GM12878 (cell line): ENCODE results near the gene MRPL28. TPM values are rescaled to one million over a fixed set of nuclear protein-coding genes. Genes with fewer than 3 reads are reported as not detected.
A peak's percentile ranks its signal among the peaks of the same experiment; 100 is the strongest.

ENCODE experiments used
- ATF3 ChIP-seq: IDR thresholded peaks from 2 replicates; pipeline ENCODE4 v1.6.1; 2011; ENCODE audit warnings: low read depth, mild to moderate bottlenecking, low read length, moderate library complexity, borderline replicate concordance; ENCODE audit errors: extremely low read depth
- BMI1 ChIP-seq: fragments of 450-650 bp; IDR thresholded peaks from 2 replicates; pipeline ENCODE4 v1.6.1; 2016; ENCODE audit warnings: mild to moderate bottlenecking, moderate library complexity, borderline replicate concordance
- CHD2 ChIP-seq: IDR thresholded peaks from 2 replicates; pipeline ENCODE4 v1.6.1; 2011; ENCODE audit warnings: low read depth, low read length, improper control_type of control experiment, borderline replicate concordance
- E2F4 ChIP-seq: IDR thresholded peaks from 2 replicates; pipeline ENCODE4 v1.6.1; 2012; ENCODE audit warnings: low read depth, low read length, improper control_type of control experiment
- E2F8 ChIP-seq: fragments of 450-650 bp; IDR thresholded peaks from 2 replicates; pipeline ENCODE4 v1.6.1; 2018; ENCODE audit warnings: mild to moderate bottlenecking, low read depth, moderate library complexity; ENCODE audit not compliant: partially characterized antibody
- HDAC2 ChIP-seq: fragments of 200-600 bp; sonication (generic); IDR thresholded peaks from 2 replicates; pipeline ENCODE4 v1.6.1; 2017
- HDGF ChIP-seq: fragments of 450-650 bp; IDR thresholded peaks from 2 replicates; pipeline ENCODE4 v1.6.1; 2016; ENCODE audit warnings: antibody characterized with exemption
- NR2F1 ChIP-seq: fragments of 450-650 bp; conservative IDR thresholded peaks from 2 replicates; pipeline ENCODE4 v1.6.1; 2017; ENCODE audit warnings: mild to moderate bottlenecking
- NRF1 ChIP-seq: conservative IDR thresholded peaks from 2 replicates; pipeline ENCODE4 v1.6.1; 2011; ENCODE audit warnings: mild to moderate bottlenecking, low read depth, low read length, improper control_type of control experiment
- POLR2AphosphoS2 ChIP-seq: IDR thresholded peaks from 2 replicates; pipeline ENCODE4 v1.6.1; 2011; ENCODE audit warnings: low read depth, mild to moderate bottlenecking, low read length, improper control_type of control experiment, moderate library complexity
- RAD51 ChIP-seq: fragments of 450-650 bp; IDR thresholded peaks from 2 replicates; pipeline ENCODE4 v1.6.1; 2016; ENCODE audit warnings: moderate library complexity, mild to moderate bottlenecking, inconsistent platforms
- RELB ChIP-seq: fragments of 450-650 bp; IDR thresholded peaks from 2 replicates; pipeline ENCODE4 v1.6.1; 2017; ENCODE audit warnings: low read depth, mild to moderate bottlenecking, moderate library complexity
- SKIL ChIP-seq: fragments of 450-650 bp; IDR thresholded peaks from 2 replicates; pipeline ENCODE4 v1.6.1; 2017; ENCODE audit warnings: mild to moderate bottlenecking, low read depth, inconsistent platforms; ENCODE audit not compliant: poor library complexity, severe bottlenecking
- SMAD1 ChIP-seq: fragments of 450-650 bp; IDR thresholded peaks from 2 replicates; pipeline ENCODE4 v1.6.1; 2018; ENCODE audit warnings: mild to moderate bottlenecking, low read depth; ENCODE audit not compliant: partially characterized antibody
- SUPT20H ChIP-seq: IDR thresholded peaks from 2 replicates; pipeline ENCODE4 v1.6.1; 2011; ENCODE audit warnings: low read depth, mild to moderate bottlenecking, low read length, moderate library complexity, borderline replicate concordance; ENCODE audit not compliant: control insufficient read depth
- SUZ12 ChIP-seq: fragments of 200-600 bp; sonication (generic); IDR thresholded peaks from one replicate; pipeline ENCODE4 v1.6.1; 2018; ENCODE audit warnings: antibody characterized with exemption, mild to moderate bottlenecking; ENCODE audit not compliant: unreplicated experiment
- ZBED1 ChIP-seq: IDR thresholded peaks from 2 replicates; pipeline ENCODE4 v1.6.1; 2016; ENCODE audit warnings: borderline replicate concordance
- ZBTB33 ChIP-seq: fragments of 450-650 bp; IDR thresholded peaks from 2 replicates; pipeline ENCODE4 v1.6.1; 2017; ENCODE audit warnings: mild to moderate bottlenecking
- polyA plus RNA-seq, 11 experiments: library from polyadenylated mRNA; depleted of rRNA in 4 of 11; unstranded in 6 of 11; stranded (reverse) in 5 of 11; fragments of >200 nt; fragmentation: Nextera tagmentation in 4 of 11; fragmentation: Illumina TruSeq in 1 of 11; extraction: Ambion mirVana in 4 of 11; extraction: Trizol in 1 of 11; gene quantifications; 1 replicate in 1 of 11; 2 replicates in 10 of 11; pipeline versions ENCODE4 v1.2.1 to v1.2.3, GENCODE V29; 2011 to 2016; ENCODE audit warnings: inconsistent platforms in 2 of 11, missing spikeins in 2 of 11, low read depth in 1 of 11
- total RNA-seq, 4 experiments: library from RNA; depleted of rRNA in 3 of 4; stranded (reverse); fragments of >200 nt in 3 of 4; fragmentation: Illumina TruSeq in 1 of 4; extraction: Trizol in 1 of 4; gene quantifications; 2 replicates each; pipeline versions ENCODE4 v1.2.1 to v1.2.3, GENCODE V29; 2013 to 2021

Gene MRPL28
- total and polyA plus RNA-seq, 10 of the 15 experiments (the other 5 are each of a cell fraction or from before 2014, with no cell fraction given), result 1.6 to 185 (median 110) TPM

- TF ChIP-seq HDGF, result no peak
- no peak for TF ChIP-seq BMI1
- TF ChIP-seq HDAC2, result no peak
- TF ChIP-seq ATF3, result no peak
- no peak for TF ChIP-seq ZBTB33
- TF ChIP-seq NR2F1, result peak; percentile 59
- no peak for TF ChIP-seq SKIL
- TF ChIP-seq RAD51, result peak; percentile 20; the same call in 1 of the 2 replicates
- no peak for TF ChIP-seq RELB
- TF ChIP-seq CHD2, result no peak
- no peak for TF ChIP-seq SUPT20H
- no peak for TF ChIP-seq E2F8
- TF ChIP-seq POLR2AphosphoS2, result 0 out of 2 replicates have a peak, but pooled peaks have one; percentile 42
- no peak for TF ChIP-seq ZBED1
- TF ChIP-seq SUZ12, result no peak
- no peak for TF ChIP-seq SMAD1
- no peak for TF ChIP-seq E2F4
- no peak for TF ChIP-seq NRF1
Observed at GRCh38 chr16:381789-382717, 11.7 kb upstream of the MRPL28 start, which contains the start of gene PGAP6 (continued).
